Measurements from ENCODE around the gene SIK2.

Gene SIK2

GRCh38 chr11:111606986-111607385 lies 4.7 kb downstream of the SIK2 start:
- TF ChIP-seq CTCF (IDR thresholded peaks at IDR 0.05; ENCODE audit: extremely low read depth, insufficient read depth, missing control alignments) = no peak
- in situ Hi-C loops (cut with MboI; ENCODE audit: low pct_unique_long_range_greater_than_20kb, low sequenced_read_pairs, unreplicated experiment) = loop anchor here (10.0 kb wide), 1 partner anchor 168 kb away; no protein-coding TSS in a partner anchor
- DNase-seq (ENCODE audit: low spot score) = no peak

GRCh38 chr11:111607751-111608150 lies 5.5 kb downstream of the SIK2 start:
- no peak for DNase-seq (ENCODE audit: low spot score)
- no peak for TF ChIP-seq CTCF (IDR thresholded peaks at IDR 0.05; ENCODE audit: extremely low read depth, insufficient read depth, missing control alignments)
- in situ Hi-C loops (cut with MboI; ENCODE audit: low pct_unique_long_range_greater_than_20kb, low sequenced_read_pairs, unreplicated experiment) = loop anchor here (10.0 kb wide), 1 partner anchor 167 kb away; no protein-coding TSS in a partner anchor

GRCh38 chr11:111612224-111612623 lies 10.0 kb downstream of the SIK2 start:
- TF ChIP-seq CTCF (IDR thresholded peaks at IDR 0.05; ENCODE audit: extremely low read depth, insufficient read depth, missing control alignments) = no peak
- in situ Hi-C loops (cut with MboI; ENCODE audit: low pct_unique_long_range_greater_than_20kb, low sequenced_read_pairs, unreplicated experiment) = no loop called here
- DNase-seq (ENCODE audit: low spot score) = no peak

- no peak for DNase-seq (ENCODE audit: low spot score)
- in situ Hi-C loops (cut with MboI; ENCODE audit: low pct_unique_long_range_greater_than_20kb, low sequenced_read_pairs, unreplicated experiment) = no loop called here
- TF ChIP-seq CTCF (IDR thresholded peaks at IDR 0.05; ENCODE audit: extremely low read depth, insufficient read depth, missing control alignments) = no peak
These were observed 15.0 kb downstream of the SIK2 start for GRCh38 chr11:111617286-111617685.

- in situ Hi-C loops (cut with MboI; ENCODE audit: low pct_unique_long_range_greater_than_20kb, low sequenced_read_pairs, unreplicated experiment) = no loop called here
- no peak for TF ChIP-seq CTCF (IDR thresholded peaks at IDR 0.05; ENCODE audit: extremely low read depth, insufficient read depth, missing control alignments)
- DNase-seq (ENCODE audit: low spot score) = no peak
These were observed 18.3 kb downstream of the SIK2 start for GRCh38 chr11:111620518-111620917.

- no peak for TF ChIP-seq CTCF (IDR thresholded peaks at IDR 0.05; ENCODE audit: extremely low read depth, insufficient read depth, missing control alignments)
- DNase-seq (ENCODE audit: low spot score) = peak; percentile 10
- in situ Hi-C loops (cut with MboI; ENCODE audit: low pct_unique_long_range_greater_than_20kb, low sequenced_read_pairs, unreplicated experiment) = no loop called here
These were observed 21.3 kb downstream of the SIK2 start for GRCh38 chr11:111623527-111624030.

GRCh38 chr11:111624608-111625007 lies 22.4 kb downstream of the SIK2 start:
- no peak for DNase-seq (ENCODE audit: low spot score)
- in situ Hi-C loops (cut with MboI; ENCODE audit: low pct_unique_long_range_greater_than_20kb, low sequenced_read_pairs, unreplicated experiment) = no loop called here
- no peak for TF ChIP-seq CTCF (IDR thresholded peaks at IDR 0.05; ENCODE audit: extremely low read depth, insufficient read depth, missing control alignments)
